ENCODE measurements around the gene PLCB4.

DNA sequence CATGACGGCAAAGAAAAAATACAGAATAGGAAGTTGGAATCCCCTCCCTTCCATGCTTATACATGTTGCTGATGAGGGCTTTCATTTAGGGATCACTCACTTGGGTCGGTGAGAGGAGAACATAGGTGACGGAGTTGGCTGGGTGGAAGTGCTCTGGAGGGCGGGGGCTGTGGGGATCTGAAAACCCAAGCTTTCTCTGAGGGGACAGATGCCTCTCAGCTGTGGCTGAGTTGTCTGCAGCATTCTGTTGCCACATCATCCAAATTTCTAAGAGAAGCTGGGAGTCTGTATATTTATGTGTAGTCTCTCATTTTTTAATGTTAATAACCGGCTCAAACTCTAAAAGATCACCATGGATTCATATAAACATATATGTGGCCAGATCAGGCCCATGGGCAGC lies 141.5 kb downstream of the PLCB4 start:
- TF ChIP-seq CTCF (IDR thresholded peaks at IDR 0.05) (no peak), EZH2 (IDR thresholded peaks at IDR 0.05) (no peak)
